SU-DHL-6 (cell line): ENCODE data around the gene RIBC2.

Source experiments
- CTCF ChIP-seq: fragments of 200-600 bp; sonication (generic); IDR thresholded peaks from one replicate; pipeline ENCODE4 v1.5.1; 2017; ENCODE audit warnings: antibody characterized with exemption, mild to moderate bottlenecking, low read length, moderate library complexity; ENCODE audit not compliant: insufficient read depth, poor library complexity, severe bottlenecking
- EZH2phosphoT487 ChIP-seq: fragments of 200-600 bp; sonication (generic), shearing (Covaris generic); conservative IDR thresholded peaks from 2 replicates; pipeline ENCODE4 v1.6.1; 2018; ENCODE audit warnings: mild to moderate bottlenecking, antibody characterized with exemption, low read length, moderate library complexity, mixed read lengths

GRCh38 chr22:45459235-45459634, 45.7 kb downstream of the RIBC2 start:
- no peak for TF ChIP-seq CTCF
- no peak for TF ChIP-seq EZH2phosphoT487
